ENCODE measurements around the gene CSE1L.
"Not testable (repeated sequence)": the region's sequence is repeated elsewhere in the genome, so short reads cannot be mapped to it uniquely, and the experiment has no call there.

The CSE1L gene

GRCh38 chr20:49104365-49104648 lies 58.2 kb downstream of the CSE1L start:
- no peak for DNase-seq (ENCODE audit: extremely low spot score)
- no peak for TF ChIP-seq CTCF (IDR thresholded peaks at IDR 0.05; ENCODE audit: control extremely low read depth, extremely low read depth, low read depth, missing control alignments)
- POLR2A ChIA-PET, result interaction anchor here (0.5 kb wide), 1 partner anchor 21 kb away, joined by 5 read pairs; no protein-coding TSS in a partner anchor
- CTCF ChIA-PET, result interaction anchor here (0.9 to 1.3 kb wide), 5 partner anchors 13 to 113 kb away, joined by 3 to 4 read pairs (median 3); no protein-coding TSS in a partner anchor

GRCh38 chr20:49104979-49105547 lies 59.0 kb downstream of the CSE1L start:
- not testable (repeated sequence) for DNase-seq (ENCODE audit: extremely low spot score)
- ChIA-PET POLR2A (interaction anchor here (0.6 kb wide), 1 partner anchor 136 kb away, joined by 4 read pairs; no protein-coding TSS in a partner anchor), CTCF (interaction anchor here (1.0 to 1.5 kb wide), 5 partner anchors 14 to 113 kb away, joined by 3 to 4 read pairs (median 3); no protein-coding TSS in a partner anchor)

GRCh38 chr20:49106328-49106727 lies 60.2 kb downstream of the CSE1L start:
- DNase-seq (ENCODE audit: extremely low spot score), result no peak
- CTCF ChIA-PET, result interaction anchor here (0.9 to 1.5 kb wide), 4 partner anchors 17 to 26 kb away, joined by 3 read pairs; no protein-coding TSS in a partner anchor
- no peak for TF ChIP-seq CTCF (IDR thresholded peaks at IDR 0.05; ENCODE audit: control extremely low read depth, extremely low read depth, low read depth, missing control alignments)
- POLR2A ChIA-PET, result interaction anchor here (0.5 kb wide), 1 partner anchor 110 kb away, joined by 4 read pairs; no protein-coding TSS in a partner anchor

GRCh38 chr20:49110767-49111694 lies 64.9 kb downstream of the CSE1L start:
- no peak for DNase-seq (ENCODE audit: extremely low spot score)
- CTCF ChIA-PET, result no interaction called here
- no peak for TF ChIP-seq CTCF (IDR thresholded peaks at IDR 0.05; ENCODE audit: control extremely low read depth, extremely low read depth, low read depth, missing control alignments)
- POLR2A ChIA-PET, result no interaction called here

- no peak for TF ChIP-seq CTCF (IDR thresholded peaks at IDR 0.05; ENCODE audit: control extremely low read depth, extremely low read depth, low read depth, missing control alignments)
- POLR2A ChIA-PET, result interaction anchor here (0.7 kb wide), 1 partner anchor 588 kb away, joined by 4 read pairs; no protein-coding TSS in a partner anchor
- no peak for DNase-seq (ENCODE audit: extremely low spot score)
- CTCF ChIA-PET, result no interaction called here
Observed at GRCh38 chr20:49112596-49113274, 66.6 kb downstream of the CSE1L start.

GRCh38 chr20:49115564-49115963 lies 69.5 kb downstream of the CSE1L start:
- TF ChIP-seq CTCF (IDR thresholded peaks at IDR 0.05; ENCODE audit: control extremely low read depth, extremely low read depth, low read depth, missing control alignments), result no peak
- no peak for DNase-seq (ENCODE audit: extremely low spot score)
- POLR2A ChIA-PET, result no interaction called here
- CTCF ChIA-PET, result no interaction called here
